Endothelial cell of umbilical vein (primary cell): ENCODE data around the gene NAXE.

Experiments
- CTCF ChIP-seq, 2 donors: IDR thresholded peaks; 1 replicate in 1 of 2; 2 replicates in 1 of 2; pipeline ENCODE4 v1.5.1; 2011; ENCODE audit warnings: low read length in 2 of 2, mild to moderate bottlenecking in 2 of 2, moderate library complexity in 2 of 2, control low read depth in 1 of 2, inconsistent platforms in 1 of 2, low read depth in 1 of 2; ENCODE audit not compliant: insufficient read depth in 1 of 2; ENCODE audit errors: extremely low read depth in 1 of 2
- EZH2 ChIP-seq: IDR thresholded peaks from 2 replicates; pipeline ENCODE4 v1.6.1; 2012; ENCODE audit warnings: borderline replicate concordance, low read depth, mild to moderate bottlenecking, moderate library complexity, low read length, inconsistent platforms; ENCODE audit not compliant: severe bottlenecking
- FOS ChIP-seq: IDR thresholded peaks from 2 replicates; pipeline ENCODE4 v1.6.1; 2011; ENCODE audit warnings: mild to moderate bottlenecking, low read length, moderate library complexity, borderline replicate concordance; ENCODE audit not compliant: insufficient read depth
- GATA2 ChIP-seq: IDR thresholded peaks from 2 replicates; pipeline ENCODE4 v1.7.0; 2011; ENCODE audit warnings: low read depth, mild to moderate bottlenecking, moderate library complexity, mixed read lengths, low read length; ENCODE audit not compliant: insufficient read length, insufficient read depth
- JUN ChIP-seq: IDR thresholded peaks from 2 replicates; pipeline ENCODE4 v1.6.1; 2011; ENCODE audit warnings: borderline replicate concordance, low read depth; ENCODE audit not compliant: insufficient read length, insufficient read depth
- MAX ChIP-seq: IDR thresholded peaks from 2 replicates; pipeline ENCODE4 v1.6.1; 2011; ENCODE audit not compliant: insufficient read depth, insufficient read length
- POLR2A ChIP-seq: IDR thresholded peaks from 2 replicates; pipeline ENCODE4 v1.6.1; 2012; ENCODE audit warnings: low read depth, mild to moderate bottlenecking, control low read depth, low read length
- POLR2AphosphoS5 ChIP-seq: IDR thresholded peaks from 2 replicates; pipeline ENCODE4 v1.6.1; 2012; ENCODE audit warnings: low read depth, mild to moderate bottlenecking, control low read depth, low read length, moderate library complexity; ENCODE audit not compliant: insufficient read depth

- no peak for TF ChIP-seq CTCF (IDR thresholded peaks at IDR 0.05; ENCODE audit: extremely low read depth in 1 of 2, insufficient read depth in 1 of 2, low read depth in 1 of 2, low read length in 2 of 2)
- TF ChIP-seq FOS: no peak
- TF ChIP-seq POLR2A: no peak
- no peak for TF ChIP-seq GATA2
- no peak for TF ChIP-seq POLR2AphosphoS5
- TF ChIP-seq JUN: no peak
- no peak for TF ChIP-seq EZH2
- TF ChIP-seq MAX: no peak
Measured at GRCh38 chr1:156549390-156549789, 42.2 kb upstream of the NAXE start.
